VCaP (cell line): Measurements from ENCODE around the gene HOXB2.

ENCODE experiments used
- H3K27ac ChIP-seq: fragments of 450-650 bp; 2 replicates; pipeline ENCODE4 v1.5.1; 2017
- TF ChIP-seq, protein P1 (sequence below): fragments of 450-650 bp; conservative IDR thresholded peaks from 2 replicates; pipeline ENCODE4 v1.5.1; 2017; ENCODE audit warnings: mild to moderate bottlenecking, moderate library complexity

HOXB2 gene

DNA sequence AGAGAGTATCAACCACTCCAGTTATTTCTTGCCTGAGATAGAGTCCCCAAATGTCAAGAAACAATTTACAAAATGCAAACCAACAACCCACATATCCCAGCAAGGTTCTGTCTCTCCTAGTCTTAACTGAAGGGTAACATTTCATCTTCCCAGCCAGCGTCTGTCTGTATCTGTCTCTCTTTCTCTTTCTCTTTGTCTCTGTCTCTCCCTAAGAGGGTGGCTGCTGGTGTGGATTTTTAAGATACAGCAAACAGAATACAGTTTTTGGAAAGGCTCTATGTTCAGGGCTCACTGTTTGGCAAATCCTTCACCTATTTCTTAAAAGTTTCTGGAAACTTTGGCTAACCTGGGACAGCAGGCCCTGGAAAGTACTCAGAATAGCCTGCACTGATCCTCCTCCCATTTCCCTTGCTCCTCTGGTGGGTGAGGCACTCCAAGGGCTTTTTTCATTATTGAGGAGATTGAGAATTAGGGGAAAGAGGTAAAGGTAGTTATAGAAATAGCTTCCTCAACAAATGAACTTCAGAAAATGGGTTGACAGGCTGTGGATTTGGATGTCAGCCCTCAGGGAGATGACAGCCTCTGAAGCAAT lies 27.0 kb upstream of the HOXB2 start:
- H3K27ac ChIP-seq = no peak overlapping the region
- TF ChIP-seq, protein P1, sequence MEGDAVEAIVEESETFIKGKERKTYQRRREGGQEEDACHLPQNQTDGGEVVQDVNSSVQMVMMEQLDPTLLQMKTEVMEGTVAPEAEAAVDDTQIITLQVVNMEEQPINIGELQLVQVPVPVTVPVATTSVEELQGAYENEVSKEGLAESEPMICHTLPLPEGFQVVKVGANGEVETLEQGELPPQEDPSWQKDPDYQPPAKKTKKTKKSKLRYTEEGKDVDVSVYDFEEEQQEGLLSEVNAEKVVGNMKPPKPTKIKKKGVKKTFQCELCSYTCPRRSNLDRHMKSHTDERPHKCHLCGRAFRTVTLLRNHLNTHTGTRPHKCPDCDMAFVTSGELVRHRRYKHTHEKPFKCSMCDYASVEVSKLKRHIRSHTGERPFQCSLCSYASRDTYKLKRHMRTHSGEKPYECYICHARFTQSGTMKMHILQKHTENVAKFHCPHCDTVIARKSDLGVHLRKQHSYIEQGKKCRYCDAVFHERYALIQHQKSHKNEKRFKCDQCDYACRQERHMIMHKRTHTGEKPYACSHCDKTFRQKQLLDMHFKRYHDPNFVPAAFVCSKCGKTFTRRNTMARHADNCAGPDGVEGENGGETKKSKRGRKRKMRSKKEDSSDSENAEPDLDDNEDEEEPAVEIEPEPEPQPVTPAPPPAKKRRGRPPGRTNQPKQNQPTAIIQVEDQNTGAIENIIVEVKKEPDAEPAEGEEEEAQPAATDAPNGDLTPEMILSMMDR = no peak

DNA sequence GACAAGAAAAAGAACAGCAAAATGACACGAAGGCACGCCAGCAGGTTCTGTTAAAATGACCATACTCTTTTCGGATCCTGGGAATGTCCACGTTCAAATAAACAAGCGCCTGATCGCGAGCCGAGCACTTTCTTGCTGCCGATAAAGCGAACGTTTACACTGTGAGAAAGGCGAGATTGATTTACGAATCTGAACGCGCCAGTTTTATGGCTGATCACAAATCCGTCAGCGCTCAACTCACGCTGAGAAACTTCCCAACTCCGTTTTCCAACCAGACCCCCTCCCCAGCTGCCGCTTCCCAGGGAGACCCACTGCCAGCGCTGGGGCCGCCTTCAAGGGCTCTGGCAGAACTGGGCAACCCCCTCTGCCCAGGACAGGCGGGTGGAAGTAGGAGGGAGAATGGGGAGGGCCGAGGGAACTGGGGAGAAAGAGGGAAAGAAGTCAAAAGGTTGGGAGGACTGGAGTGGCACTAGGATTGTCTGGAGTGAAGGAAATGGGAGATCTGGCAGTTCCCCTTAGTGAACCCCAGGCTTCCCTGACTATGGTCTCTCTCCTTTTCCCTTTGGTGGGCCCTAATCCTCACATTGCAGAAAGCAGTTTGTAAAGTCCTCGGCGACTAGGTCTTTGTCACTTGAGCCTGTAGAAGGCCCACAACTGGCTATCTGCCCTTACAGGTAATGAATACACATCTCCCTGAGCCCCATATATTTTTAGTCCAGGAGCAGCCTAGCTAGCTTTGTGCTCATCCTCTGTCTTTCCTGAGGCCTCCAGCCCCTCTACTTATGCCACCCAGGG lies 26.3 kb upstream of the HOXB2 start:
- H3K27ac ChIP-seq = no peak overlapping the region
- TF ChIP-seq, protein P1 = no peak

DNA sequence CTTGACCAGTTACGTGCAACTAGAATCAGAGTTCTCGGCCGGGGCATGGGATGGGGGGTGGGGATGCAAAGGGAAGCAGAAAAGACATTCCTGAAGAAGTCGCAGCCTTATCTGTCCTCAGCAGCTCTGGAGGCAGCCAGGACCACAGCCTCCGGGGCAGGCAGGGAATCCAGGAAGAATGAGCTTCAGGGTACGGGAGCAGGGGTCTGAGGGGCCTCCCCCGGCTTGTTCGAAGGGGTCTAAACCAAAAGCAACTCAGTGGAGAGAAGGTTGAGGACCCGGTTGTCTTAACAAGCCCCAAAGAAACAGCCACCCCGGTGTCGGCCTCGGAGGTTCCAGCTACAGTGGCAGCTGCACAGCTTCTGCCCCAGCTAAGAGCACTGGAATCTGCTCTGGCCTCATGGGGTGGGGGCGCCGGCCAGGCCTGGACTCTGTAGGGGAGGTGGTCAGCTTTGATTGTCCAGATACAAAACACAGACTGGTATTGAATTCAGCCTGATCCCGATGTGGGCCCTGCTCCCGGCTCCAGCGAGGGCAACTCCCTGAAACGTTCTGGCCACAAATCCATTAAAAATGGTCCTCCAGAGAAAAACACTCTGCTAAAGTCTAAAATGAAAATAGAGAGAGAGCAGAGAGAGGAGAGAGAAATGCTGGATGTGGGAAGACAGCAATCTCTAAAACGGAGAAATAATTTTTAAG lies 25.6 kb upstream of the HOXB2 start:
- no peak overlapping the region for H3K27ac ChIP-seq
- TF ChIP-seq, protein P1 = no peak

DNA sequence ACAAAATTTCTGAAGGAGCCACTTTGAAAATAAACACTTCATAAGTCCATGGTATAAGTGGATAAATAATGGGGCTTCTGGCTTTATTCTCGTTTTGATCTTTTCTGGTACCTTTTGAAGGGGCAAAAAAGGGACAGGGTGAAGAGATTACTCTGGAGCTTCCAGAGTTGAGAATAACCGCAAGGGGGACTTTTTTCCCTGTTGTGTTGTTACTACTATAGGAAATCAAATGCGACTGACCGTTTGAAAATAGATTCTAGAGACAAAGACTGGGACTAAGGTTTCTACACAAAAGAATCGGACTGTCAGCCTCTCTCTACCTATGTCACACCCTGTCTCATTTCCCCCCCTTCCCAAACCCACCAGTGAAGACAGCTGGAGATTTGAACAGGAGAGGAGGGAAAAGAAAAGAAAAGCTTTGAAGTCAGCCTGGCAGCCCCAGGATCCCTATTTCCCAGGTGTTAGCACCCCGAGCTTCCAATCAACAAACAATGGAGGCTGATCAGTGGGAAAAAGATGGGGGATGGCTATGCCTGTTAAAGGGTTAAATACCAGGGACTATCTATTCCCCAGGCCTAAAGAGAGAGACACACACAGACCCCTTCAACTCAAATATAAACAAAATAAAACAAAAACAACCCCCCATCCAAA lies 24.9 kb upstream of the HOXB2 start:
- H3K27ac ChIP-seq = no peak overlapping the region
- TF ChIP-seq, protein P1 = no peak

DNA sequence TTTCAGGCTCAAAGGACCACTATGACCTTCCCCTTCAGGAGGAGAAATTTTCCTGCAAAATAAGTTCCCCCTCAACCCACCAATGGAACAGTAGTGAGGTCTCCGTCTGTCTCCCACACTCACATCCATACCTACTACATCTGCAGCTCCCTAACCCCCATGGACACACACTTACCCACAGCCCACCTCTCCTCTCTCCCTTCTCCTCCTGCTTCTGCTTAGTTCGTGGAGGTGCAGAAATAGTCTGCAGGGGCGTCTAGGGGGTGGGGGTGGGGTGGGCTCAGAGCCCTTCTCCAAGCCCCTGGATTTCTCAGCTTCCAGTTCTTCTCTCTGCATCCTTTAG lies 24.3 kb upstream of the HOXB2 start:
- H3K27ac ChIP-seq = no peak overlapping the region
- TF ChIP-seq, protein P1 = no peak

DNA sequence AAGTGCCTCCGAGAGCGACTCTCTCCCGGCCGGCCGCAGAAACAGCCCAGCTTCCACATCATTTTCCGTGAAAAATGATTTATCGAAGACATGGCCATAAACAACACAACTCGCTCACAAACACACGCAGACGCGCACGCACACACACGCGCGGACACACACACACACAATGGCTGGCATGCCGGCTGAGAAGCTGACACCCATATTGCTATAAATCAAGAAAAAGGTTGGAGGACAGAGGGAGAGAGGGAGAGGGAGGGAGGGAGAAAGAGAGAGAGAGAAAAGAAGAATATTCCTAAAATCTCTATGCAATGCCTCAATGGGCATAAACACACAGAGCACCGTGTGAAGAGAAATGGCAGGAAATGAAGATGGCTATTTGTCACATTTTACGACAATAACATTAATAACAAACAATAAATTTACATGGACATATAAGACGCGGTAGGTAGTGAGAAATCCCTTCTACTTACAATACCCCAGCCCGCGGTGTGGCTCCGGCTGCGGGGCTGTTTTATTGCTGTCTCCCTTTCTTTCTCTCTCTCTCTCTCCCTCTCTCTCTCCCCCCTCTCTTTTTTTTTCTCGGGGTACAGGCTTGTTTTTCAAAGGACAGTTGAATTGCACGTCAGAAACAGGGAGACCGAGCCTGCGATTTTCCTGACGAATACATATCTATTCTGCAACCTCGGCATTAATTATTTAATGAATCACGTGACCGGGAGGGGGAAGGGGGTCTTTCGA lies 23.8 kb upstream of the HOXB2 start:
- TF ChIP-seq, protein P1 = no peak
- no peak overlapping the region for H3K27ac ChIP-seq
